RWPE1 (cell line): ENCODE measurements around the gene RBL1.
"Not testable (repeated sequence)": the region's sequence is repeated elsewhere in the genome, so short reads cannot be mapped to it uniquely, and the experiment has no call there.

Experiments
- CTCF ChIA-PET: fragments of 350-600 bp; sonication (Branson Sonifier 250); formaldehyde crosslinking; extraction: SDS; loops from one replicate; lab custom pipeline; 2021; lab: Yijun Ruan, JAX
- POLR2A ChIA-PET: fragments of 400-600 bp; formaldehyde crosslinking; extraction: SDS; loops from one replicate; lab custom pipeline; 2020; ENCODE audit warnings: antibody characterized with exemption; ENCODE audit not compliant: low non-redundant PET; lab: Yijun Ruan, JAX
- DNase-seq: peaks from one replicate; pipeline ENCODE4 v3.0.0; 2012; ENCODE audit warnings: low spot score
- H3K27ac ChIP-seq: fragments of 450-650 bp; 2 replicates; pipeline ENCODE4 v1.5.1; 2017
- CTCF ChIP-seq: fragments of 450-650 bp; conservative IDR thresholded peaks from 2 replicates; pipeline ENCODE4 v1.5.1; 2017; ENCODE audit warnings: low read depth, mild to moderate bottlenecking

RBL1 gene

GRCh38 chr20:36967636-36968035 lies 128.2 kb downstream of the RBL1 start:
- CTCF ChIA-PET = interaction anchor here (0.6 to 0.7 kb wide), 2 partner anchors 193 to 1538 kb away, joined by 3 to 5 read pairs; no protein-coding TSS in a partner anchor
- no peak overlapping the region for H3K27ac ChIP-seq
- no peak for DNase-seq

GRCh38 chr20:36966965-36967364 lies 128.8 kb downstream of the RBL1 start:
- CTCF ChIA-PET = interaction anchor here (0.6 to 0.7 kb wide), 2 partner anchors 194 to 1539 kb away, joined by 3 to 5 read pairs; no protein-coding TSS in a partner anchor
- H3K27ac ChIP-seq, POLR2A ChIA-PET, DNase-seq: not testable (repeated sequence)

More at GRCh38 chr20:36967636-36968035, 128.2 kb downstream of the RBL1 start:
- POLR2A ChIA-PET = no interaction called here
- no peak for TF ChIP-seq CTCF

- CTCF ChIA-PET = interaction anchor here (0.6 kb wide), 1 partner anchor 368 kb away, joined by 3 read pairs; no protein-coding TSS in a partner anchor
- H3K27ac ChIP-seq, DNase-seq, POLR2A ChIA-PET: not testable (repeated sequence)
These were observed 133.3 kb downstream of the RBL1 start for GRCh38 chr20:36962354-36962941.

- no peak for TF ChIP-seq CTCF
- POLR2A ChIA-PET = no interaction called here
- H3K27ac ChIP-seq = no peak overlapping the region
- DNase-seq = no peak
- CTCF ChIA-PET = no interaction called here
These were observed 136.6 kb downstream of the RBL1 start for GRCh38 chr20:36959242-36959641.

GRCh38 chr20:36957875-36958667 lies 137.7 kb downstream of the RBL1 start:
- no peak for DNase-seq
- ChIA-PET POLR2A (no interaction called here), CTCF (interaction anchor here (0.6 kb wide), 1 partner anchor 1654 kb away, joined by 4 read pairs; no protein-coding TSS in a partner anchor)
- no peak for TF ChIP-seq CTCF
- no peak overlapping the region for H3K27ac ChIP-seq

- CTCF ChIA-PET = interaction anchor here (0.5 to 0.6 kb wide), 3 partner anchors 37 to 1698 kb away, joined by 3 to 4 read pairs (median 3); no protein-coding TSS in a partner anchor
- no peak overlapping the region for H3K27ac ChIP-seq
- no peak for DNase-seq
- POLR2A ChIA-PET = no interaction called here
- no peak for TF ChIP-seq CTCF
These were observed 139.1 kb downstream of the RBL1 start for GRCh38 chr20:36956674-36957073.

- CTCF ChIA-PET = interaction anchor here (0.6 kb wide), 1 partner anchor 37 kb away, joined by 3 read pairs; no protein-coding TSS in a partner anchor
- POLR2A ChIA-PET = no interaction called here
- DNase-seq = no peak
- no peak for TF ChIP-seq CTCF
- H3K27ac ChIP-seq = no peak overlapping the region
These were observed 139.8 kb downstream of the RBL1 start for GRCh38 chr20:36956016-36956415.
